Measurements from ENCODE around the gene PRDM16. TPM values are rescaled to one million over a fixed set of nuclear protein-coding genes. Genes with fewer than 3 reads are reported as not detected.

The PRDM16 gene
- total RNA-seq, 1 experiment from 2014 or later: 0.17 TPM

DNA sequence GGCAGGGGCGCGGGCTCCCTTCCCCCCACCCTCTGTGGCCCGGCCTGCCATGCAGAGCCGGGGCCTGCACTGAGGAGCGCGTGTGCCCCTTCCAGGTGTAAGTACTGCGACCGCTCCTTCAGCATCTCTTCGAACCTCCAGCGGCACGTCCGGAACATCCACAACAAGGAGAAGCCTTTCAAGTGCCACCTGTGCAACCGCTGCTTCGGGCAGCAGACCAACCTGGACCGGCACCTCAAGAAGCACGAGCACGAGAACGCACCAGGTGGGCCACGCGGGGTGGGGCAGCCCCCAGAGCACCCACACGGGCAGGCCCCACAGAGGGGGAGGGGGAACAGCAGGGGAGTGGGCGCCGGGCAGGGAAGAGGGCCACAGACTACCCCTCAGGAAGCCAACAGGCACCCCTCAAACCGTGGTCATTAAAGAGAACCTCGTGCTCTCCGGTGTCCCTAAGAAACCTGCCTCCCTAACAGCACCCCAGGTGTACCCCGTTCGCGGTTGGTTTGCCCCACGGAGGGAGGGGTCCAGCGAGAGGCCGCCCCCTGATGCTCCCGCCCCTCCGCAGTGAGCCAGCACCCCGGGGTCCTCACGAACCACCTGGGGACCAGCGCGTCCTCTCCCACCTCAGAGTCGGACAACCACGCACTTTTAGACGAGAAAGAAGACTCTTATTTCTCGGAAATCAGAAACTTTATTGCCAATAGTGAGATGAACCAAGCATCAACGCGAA lies 356.6 kb downstream of the PRDM16 start:
- Histone ChIP-seq H3K79me1 (ENCODE audit: insufficient read depth, low read depth, low read length, poor library complexity, severe bottlenecking) (no peaks in the 10 kb centered on the region), H2BK5ac (ENCODE audit: insufficient read length, low read length) (no peak overlapping the region), H2BK15ac (ENCODE audit: low read depth, low read length) (no peak overlapping the region), H3K9me3 (ENCODE audit: control insufficient read depth, low read depth, low read length) (no peaks in the 10 kb centered on the region), H2BK12ac (ENCODE audit: insufficient read length, low read depth, low read length) (no peak overlapping the region), H3K79me2 (ENCODE audit: insufficient read depth, low read length) (no peaks in the 10 kb centered on the region), H4K8ac (replicated peaks; ENCODE audit: insufficient read length, low read depth, low read length) (no peak overlapping the region), H3K27me3 (ENCODE audit: insufficient read depth, low read length) (no peaks in the 10 kb centered on the region), H3K23me2 (ENCODE audit: insufficient read length, low read depth, low read length, poor library complexity, severe bottlenecking) (no peaks in the 10 kb centered on the region), H3K4me2 (ENCODE audit: insufficient read depth, insufficient read length, low read length) (no peak overlapping the region), H3K27ac (ENCODE audit: insufficient read length, low read depth, low read length) (no peak overlapping the region), H3K4me1 (ENCODE audit: insufficient read depth, low read length) (no peaks in the 10 kb centered on the region), H2BK120ac (ENCODE audit: low read depth, low read length, poor library complexity, severe bottlenecking) (no peak overlapping the region), H4K5ac (ENCODE audit: insufficient read length, low read depth, low read length) (no peak overlapping the region), H2AK5ac (ENCODE audit: insufficient read length, low read length) (no peak overlapping the region), H3K56ac (ENCODE audit: insufficient read length, low read depth, low read length) (no peak overlapping the region), H2BK20ac (ENCODE audit: low read depth, low read length, poor library complexity, severe bottlenecking) (no peak overlapping the region), H4K20me1 (ENCODE audit: control insufficient read depth, insufficient read depth, insufficient read length) (no peaks in the 10 kb centered on the region), H3K23ac (ENCODE audit: insufficient read length, low read depth, low read length) (no peak overlapping the region), H3K4ac (ENCODE audit: low read depth, low read length) (no peak overlapping the region), H3K9ac (ENCODE audit: extremely low read depth, insufficient read length, low read length) (no peak overlapping the region), H3K18ac (ENCODE audit: insufficient read length, low read depth, low read length) (no peak overlapping the region), H4K91ac (ENCODE audit: insufficient read length, low read depth, low read length) (no peak overlapping the region), H3T11ph (ENCODE audit: low read length) (no peak overlapping the region), H3K14ac (ENCODE audit: insufficient read depth, low read length) (no peak overlapping the region), H2AFZ (ENCODE audit: low read length) (no peak overlapping the region)
- Mint-ChIP-seq H3K36me3 (ENCODE audit: insufficient read depth in 1 of 3, low read depth in 3 of 3) (0 out of 7 replicates have a peak, but pooled peaks cover 0 to 2% (median 0%) of the 10 kb centered on the region in 3 experiments), H3K4me3 (no peak overlapping the region), H3K9me3 (no peaks in the 10 kb centered on the region; a peak in 1 of 5 replicates), H3K4me1 (peaks cover 0 to under 1% of the 10 kb centered on the region in 2 experiments; a peak in 3 of 4 replicates), H3K27ac (no peak overlapping the region), H3K27me3 (ENCODE audit: low read depth) (peaks cover 4% of the 10 kb centered on the region)
- no peak for DNase-seq
- TF ChIP-seq, protein P1, sequence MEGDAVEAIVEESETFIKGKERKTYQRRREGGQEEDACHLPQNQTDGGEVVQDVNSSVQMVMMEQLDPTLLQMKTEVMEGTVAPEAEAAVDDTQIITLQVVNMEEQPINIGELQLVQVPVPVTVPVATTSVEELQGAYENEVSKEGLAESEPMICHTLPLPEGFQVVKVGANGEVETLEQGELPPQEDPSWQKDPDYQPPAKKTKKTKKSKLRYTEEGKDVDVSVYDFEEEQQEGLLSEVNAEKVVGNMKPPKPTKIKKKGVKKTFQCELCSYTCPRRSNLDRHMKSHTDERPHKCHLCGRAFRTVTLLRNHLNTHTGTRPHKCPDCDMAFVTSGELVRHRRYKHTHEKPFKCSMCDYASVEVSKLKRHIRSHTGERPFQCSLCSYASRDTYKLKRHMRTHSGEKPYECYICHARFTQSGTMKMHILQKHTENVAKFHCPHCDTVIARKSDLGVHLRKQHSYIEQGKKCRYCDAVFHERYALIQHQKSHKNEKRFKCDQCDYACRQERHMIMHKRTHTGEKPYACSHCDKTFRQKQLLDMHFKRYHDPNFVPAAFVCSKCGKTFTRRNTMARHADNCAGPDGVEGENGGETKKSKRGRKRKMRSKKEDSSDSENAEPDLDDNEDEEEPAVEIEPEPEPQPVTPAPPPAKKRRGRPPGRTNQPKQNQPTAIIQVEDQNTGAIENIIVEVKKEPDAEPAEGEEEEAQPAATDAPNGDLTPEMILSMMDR (conservative IDR thresholded peaks at IDR 0.05): no peak
- WGBS (ENCODE audit: extremely low coverage, insufficient read length, low lambda C conversion rate): no CpG with 5 or more reads among the region's 44 CpGs

Measured in H9 (cell line).